ENCODE measurements around the gene CELF2.

Gene CELF2

DNA sequence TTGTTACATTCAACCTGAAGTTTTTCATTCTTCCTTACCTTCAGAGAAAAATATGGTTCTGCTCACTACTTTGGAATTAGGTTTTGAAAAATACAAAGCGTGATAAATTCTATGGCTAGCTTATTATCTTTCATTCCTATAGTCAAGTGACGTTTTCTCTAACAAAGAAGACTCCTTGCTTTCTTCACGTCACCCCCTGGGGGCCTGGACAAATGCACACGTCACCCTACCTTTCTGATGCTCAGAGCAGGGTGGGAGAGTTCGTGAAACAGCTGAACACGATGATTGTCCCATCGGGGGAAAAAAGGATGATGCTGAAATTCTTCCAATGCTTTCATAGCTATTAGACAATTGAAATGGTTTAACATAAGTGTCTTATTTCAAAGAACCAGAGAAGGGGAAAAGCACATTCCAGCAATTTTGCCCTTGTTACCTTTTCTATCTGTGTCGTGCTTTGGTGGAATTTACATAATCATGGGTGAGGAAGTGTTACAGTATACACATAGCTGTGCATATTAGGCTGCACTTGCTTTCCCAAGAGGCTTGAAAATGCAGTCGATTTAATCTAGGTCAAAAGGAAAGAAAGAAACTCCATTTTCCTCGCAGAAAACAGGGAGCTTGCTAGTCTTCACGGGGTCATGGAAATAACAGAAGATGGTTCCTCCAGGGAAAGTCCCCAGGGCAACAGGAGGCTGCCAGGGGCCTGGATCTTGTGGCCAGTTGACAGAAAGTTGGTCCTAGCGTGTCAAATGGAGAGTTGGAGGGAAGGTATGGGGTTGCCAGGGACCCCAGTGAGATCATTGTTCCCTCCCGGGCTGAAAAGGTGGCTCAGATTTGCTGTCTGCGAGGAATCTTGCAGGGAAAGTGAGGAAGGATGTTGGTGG lies 189.2 kb downstream of the CELF2 start:
- DNase-seq, result no peak

GRCh38 chr10:11207560-11207844 lies 189.8 kb downstream of the CELF2 start:
- no peak for DNase-seq

GRCh38 chr10:11208243-11208642 lies 190.6 kb downstream of the CELF2 start:
- no peak for DNase-seq

DNA sequence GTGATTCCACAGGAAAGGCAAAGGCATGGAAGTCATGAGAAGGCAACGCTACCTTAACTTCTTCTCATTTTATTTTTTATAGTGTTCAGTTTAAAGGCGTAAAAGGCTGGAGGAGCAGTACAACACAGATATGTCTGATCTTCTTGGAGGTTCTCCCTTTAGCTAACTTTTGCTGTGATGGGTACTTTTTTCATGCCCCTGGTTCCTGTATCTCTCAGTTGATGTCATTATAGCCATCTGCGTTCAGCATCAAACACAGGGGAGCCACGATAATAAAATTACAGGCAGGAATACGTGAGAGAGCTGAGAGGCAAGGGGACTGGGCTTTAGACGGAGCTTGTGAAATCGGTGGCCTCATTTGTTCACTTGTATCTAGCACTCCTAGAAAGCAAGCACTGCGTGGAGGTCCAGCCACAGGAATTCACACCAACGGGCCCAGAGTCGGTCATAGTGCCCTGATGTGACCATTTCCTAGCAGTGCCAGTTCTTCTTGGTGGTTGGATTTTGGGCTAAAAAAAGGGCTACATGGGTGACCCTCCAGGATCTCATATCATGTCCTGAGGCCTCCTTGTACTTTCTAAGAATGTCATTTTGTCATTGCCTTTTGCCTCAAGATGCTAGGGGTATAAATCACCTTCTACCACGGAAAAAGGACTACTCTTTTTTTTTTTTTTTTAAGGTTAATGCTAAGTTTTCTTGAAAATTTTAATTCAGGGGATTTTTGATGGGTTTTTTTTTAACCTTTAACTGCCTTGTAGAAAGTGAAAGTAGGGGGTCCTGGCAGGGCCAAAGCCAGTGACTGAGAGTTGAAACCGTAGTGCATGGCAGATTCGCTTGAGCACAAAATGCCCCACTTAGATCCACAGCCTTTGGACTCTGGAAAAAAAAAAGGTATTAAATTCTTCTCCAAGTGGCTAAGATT lies 191.5 kb downstream of the CELF2 start:
- no peak for DNase-seq

DNA sequence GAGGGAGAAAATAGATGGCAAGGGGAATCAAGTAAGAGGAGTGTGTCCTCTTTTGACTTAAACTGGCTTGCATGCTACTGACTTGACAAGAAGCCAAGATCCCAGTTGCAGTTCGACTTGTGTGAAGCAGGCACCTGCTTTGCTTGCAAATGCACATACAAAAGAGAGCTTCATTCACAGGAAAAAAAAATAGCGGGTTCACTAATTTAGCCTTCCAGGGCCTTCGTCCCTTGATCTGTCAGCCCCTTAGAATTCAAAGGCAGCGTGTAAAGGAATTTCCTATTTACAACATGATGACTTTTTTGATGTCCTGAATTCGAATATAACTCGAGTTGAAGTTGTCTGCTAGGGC lies 192.1 kb downstream of the CELF2 start:
- DNase-seq, result no peak

- no peak for DNase-seq
Observed at GRCh38 chr10:11210211-11210922, 192.7 kb downstream of the CELF2 start.

GRCh38 chr10:11212288-11213085 lies 194.8 kb downstream of the CELF2 start:
- no peak for DNase-seq

- no peak for DNase-seq
Observed at GRCh38 chr10:11213137-11213536, 195.5 kb downstream of the CELF2 start.

- no peak for DNase-seq
Observed at GRCh38 chr10:11214407-11214806, 196.7 kb downstream of the CELF2 start.

DNA sequence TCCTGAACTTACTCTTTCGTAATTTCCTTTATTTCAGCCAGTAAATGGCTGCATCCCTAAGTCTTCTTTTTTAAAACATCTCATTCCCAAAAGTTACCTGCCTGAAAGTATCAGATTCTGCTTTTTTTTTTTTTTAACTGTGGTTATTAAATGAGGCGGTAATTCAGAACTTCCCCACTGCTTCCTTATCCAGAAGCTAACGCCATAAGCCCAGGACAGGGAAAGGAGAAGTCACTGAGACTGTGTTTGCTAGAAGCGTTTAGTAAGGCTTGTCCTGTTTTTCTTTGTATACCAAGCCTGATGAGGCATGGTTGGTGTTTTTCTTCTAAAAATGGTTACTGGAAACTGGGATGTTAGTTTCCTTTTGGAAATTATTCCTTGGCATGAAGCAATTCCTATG lies 197.8 kb downstream of the CELF2 start:
- no peak for DNase-seq

DNA sequence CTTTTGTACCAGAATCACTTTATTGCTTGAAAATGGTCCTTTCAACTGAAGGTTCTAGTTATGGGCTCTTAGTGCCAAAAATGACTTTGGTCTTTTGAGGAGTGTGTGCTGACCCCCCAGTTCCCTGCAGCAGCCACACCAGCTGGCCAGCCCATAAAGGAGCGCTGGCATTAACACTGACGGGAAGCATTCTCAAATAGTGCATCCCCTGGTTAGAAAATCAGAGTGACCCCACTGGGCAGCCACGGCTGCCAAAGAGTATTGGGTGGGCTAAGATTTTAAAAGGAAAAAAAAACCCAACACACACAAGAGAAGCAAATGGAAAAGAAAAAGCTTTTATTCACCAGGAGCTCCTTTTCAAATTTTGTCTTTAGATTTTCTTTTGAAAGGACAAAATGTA lies 199.8 kb downstream of the CELF2 start:
- DNase-seq, result no peak

- DNase-seq, result no peak
Observed at GRCh38 chr10:11218395-11218794, 200.7 kb downstream of the CELF2 start.

- DNase-seq, result no peak
Observed at GRCh38 chr10:11219431-11219830, 201.8 kb downstream of the CELF2 start.

DNA sequence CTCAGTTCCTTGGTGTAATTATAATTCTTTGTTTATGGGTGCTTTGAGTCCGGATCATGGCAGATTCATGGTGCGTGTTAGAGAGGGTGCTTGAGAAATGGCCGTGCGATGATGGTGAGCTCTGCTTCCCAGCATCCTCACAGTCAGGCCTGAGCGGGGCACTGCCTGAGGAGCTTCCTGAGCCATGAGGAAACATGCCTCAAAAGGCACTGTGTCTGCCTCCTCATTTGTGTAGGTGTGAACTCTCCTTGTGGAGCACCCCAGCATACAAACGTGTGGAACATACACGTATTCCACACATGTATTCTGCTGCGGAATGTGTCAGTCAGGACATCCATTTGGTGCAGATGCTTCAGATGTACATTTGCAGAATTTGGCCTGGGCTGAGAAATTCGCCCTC lies 205.4 kb downstream of the CELF2 start:
- no peak for DNase-seq

- no peak for DNase-seq
Observed at GRCh38 chr10:11223507-11224140, 206.0 kb downstream of the CELF2 start.

DNA sequence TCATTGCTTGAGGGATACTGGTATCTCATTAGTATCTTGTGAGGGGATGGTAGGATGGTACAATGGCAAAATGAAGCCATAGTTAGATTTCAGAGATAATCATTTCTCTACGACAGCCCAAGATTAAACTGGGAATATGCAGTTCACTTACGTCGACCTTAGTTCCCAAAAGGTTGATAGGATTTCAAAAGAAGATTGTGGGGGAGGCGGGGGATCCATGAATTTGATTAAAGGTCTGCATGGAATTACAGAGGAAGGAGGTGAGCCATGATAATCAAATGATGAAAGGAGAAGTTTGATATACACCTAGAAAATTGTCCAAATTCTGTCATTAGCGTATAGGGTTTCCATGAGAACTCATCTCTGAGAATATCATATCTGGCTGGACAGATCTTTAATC lies 206.6 kb downstream of the CELF2 start:
- DNase-seq, result no peak

- DNase-seq, result no peak
Observed at GRCh38 chr10:11224792-11225416, 207.2 kb downstream of the CELF2 start.

GRCh38 chr10:11225935-11226334 lies 208.3 kb downstream of the CELF2 start:
- DNase-seq, result no peak

DNA sequence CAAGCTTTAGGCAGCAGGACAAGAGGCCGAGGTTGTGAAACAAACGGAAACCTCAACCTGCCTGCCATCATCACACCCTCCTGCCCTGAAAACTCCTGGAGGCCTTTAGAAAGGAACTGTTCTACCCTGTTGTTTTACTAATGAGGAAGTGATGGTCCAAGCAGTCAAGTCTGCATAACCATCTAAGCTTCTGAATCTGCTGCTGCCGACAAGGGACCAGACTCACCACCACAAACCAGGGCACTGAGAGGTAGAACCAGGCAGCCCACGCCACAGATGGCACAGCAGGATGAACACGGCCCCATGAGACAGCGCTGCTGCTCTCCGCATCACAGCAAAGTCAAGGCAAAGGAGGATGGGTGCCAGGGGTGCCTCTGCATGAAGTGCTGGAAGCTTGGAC lies 209.4 kb downstream of the CELF2 start:
- no peak for DNase-seq

GRCh38 chr10:11229893-11230292 lies 212.2 kb downstream of the CELF2 start:
- no peak for DNase-seq

GRCh38 chr10:11230498-11231167 lies 213.0 kb downstream of the CELF2 start:
- no peak for DNase-seq
